Type B pancreatic cell (in vitro differentiated cells): ENCODE results near the gene ZC3H6. TPM values are rescaled to one million over a fixed set of nuclear protein-coding genes. Genes with fewer than 3 reads are reported as not detected.
"Not testable (repeated sequence)": the region's sequence is repeated elsewhere in the genome, so short reads cannot be mapped to it uniquely, and the experiment has no call there.

ENCODE experiments used
- DNase-seq: peaks from one replicate; pipeline ENCODE4 v3.0.0; 2021; ENCODE audit warnings: mixed read lengths; ENCODE audit not compliant: unreplicated experiment; ENCODE audit errors: extremely low spot score
- H3K27ac Mint-ChIP-seq: 2 replicates; pipeline ENCODE4 v1.8.0; 2021; ENCODE audit warnings: mild to moderate bottlenecking, mixed read lengths
- H3K27me3 Mint-ChIP-seq: 2 replicates; pipeline ENCODE4 v1.8.0; 2021; ENCODE audit warnings: mixed read lengths
- H3K36me3 Mint-ChIP-seq: 2 replicates; pipeline ENCODE4 v1.8.0; 2021; ENCODE audit warnings: mixed read lengths
- H3K4me1 Mint-ChIP-seq: one replicate; pipeline ENCODE4 v1.8.0; 2021; ENCODE audit warnings: mixed read lengths; ENCODE audit not compliant: unreplicated experiment
- H3K4me3 Mint-ChIP-seq: 2 replicates; pipeline ENCODE4 v1.8.0; 2021; ENCODE audit warnings: mild to moderate bottlenecking, mixed read lengths
- H3K9me3 Mint-ChIP-seq: 2 replicates; pipeline ENCODE4 v1.8.0; 2021; ENCODE audit warnings: mixed read lengths
- total RNA-seq: library from RNA; stranded (reverse); gene quantifications from 2 replicates; pipeline ENCODE4 v1.2.1, GENCODE V29; 2021; ENCODE audit warnings: low replicate concordance
- TF ChIP-seq, protein P1 (sequence below): fragments of 200-600 bp; sonication (generic); conservative IDR thresholded peaks from 2 replicates; pipeline ENCODE4 v1.5.0; 2021; ENCODE audit warnings: antibody characterized with exemption, mild to moderate bottlenecking

ZC3H6 gene
- total RNA-seq, 1 donor from 2014 or later = 10.1 TPM

DNA sequence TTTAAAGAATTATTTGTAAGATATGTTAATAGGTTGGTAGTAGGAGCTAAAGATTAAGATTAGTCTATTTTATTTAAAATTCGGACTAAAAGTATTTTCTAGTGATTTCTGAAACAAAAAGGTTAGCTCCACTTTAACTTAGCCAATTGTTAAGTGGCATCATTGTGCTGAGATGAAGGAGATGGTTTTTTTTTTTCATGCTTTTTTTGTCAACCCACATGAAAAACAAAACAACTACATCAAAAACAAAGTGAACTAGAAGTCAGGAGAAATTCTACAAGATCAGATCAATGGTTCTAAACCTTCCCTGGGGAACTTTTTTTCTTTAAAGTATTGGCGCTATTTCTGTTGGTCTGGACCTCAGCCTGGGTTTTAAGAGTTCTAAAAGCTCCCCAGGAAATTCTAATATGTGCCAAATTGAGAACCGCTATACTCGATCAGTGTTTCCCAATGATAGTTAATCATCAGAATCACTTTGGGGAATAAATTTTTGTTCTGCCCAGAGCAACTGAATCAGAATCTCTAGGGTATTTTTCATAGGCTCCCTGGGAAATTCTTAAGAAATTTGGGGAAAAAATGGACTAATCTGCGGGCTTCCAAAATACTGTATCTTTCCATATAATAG, 2.3 kb downstream of the ZC3H6 start:
- no peaks in the 10 kb centered on the region for H3K27me3 Mint-ChIP-seq
- H3K9me3 Mint-ChIP-seq = no peaks in the 10 kb centered on the region
- H3K36me3 Mint-ChIP-seq = no peaks in the 10 kb centered on the region
- TF ChIP-seq, protein P1, sequence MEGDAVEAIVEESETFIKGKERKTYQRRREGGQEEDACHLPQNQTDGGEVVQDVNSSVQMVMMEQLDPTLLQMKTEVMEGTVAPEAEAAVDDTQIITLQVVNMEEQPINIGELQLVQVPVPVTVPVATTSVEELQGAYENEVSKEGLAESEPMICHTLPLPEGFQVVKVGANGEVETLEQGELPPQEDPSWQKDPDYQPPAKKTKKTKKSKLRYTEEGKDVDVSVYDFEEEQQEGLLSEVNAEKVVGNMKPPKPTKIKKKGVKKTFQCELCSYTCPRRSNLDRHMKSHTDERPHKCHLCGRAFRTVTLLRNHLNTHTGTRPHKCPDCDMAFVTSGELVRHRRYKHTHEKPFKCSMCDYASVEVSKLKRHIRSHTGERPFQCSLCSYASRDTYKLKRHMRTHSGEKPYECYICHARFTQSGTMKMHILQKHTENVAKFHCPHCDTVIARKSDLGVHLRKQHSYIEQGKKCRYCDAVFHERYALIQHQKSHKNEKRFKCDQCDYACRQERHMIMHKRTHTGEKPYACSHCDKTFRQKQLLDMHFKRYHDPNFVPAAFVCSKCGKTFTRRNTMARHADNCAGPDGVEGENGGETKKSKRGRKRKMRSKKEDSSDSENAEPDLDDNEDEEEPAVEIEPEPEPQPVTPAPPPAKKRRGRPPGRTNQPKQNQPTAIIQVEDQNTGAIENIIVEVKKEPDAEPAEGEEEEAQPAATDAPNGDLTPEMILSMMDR = no peak
- no peak overlapping the region for H3K27ac Mint-ChIP-seq
- DNase-seq = no peak
- no peak overlapping the region for H3K4me3 Mint-ChIP-seq
- peaks cover 12% of the 10 kb centered on the region for H3K4me1 Mint-ChIP-seq

DNA sequence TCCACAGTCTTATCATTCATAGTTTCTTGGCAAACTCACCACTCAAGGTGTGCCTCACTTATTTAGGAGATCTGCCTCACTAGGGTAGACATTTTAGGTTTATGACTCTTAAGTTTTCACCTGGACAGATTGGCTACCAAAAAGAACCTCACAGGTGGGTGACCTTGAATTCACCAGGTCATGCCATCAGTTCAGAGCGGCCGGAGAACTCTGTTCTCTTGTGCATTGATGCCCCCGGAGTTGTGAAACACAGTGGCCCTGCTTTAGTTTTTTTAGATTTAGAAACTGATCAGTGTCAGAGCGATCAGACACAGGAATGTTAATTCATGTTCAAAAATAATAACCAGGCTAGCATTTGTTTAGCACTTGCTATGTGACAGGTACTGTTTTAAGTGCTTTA, 6.7 kb downstream of the ZC3H6 start:
- H3K4me1 Mint-ChIP-seq, H3K36me3 Mint-ChIP-seq, H3K27ac Mint-ChIP-seq, DNase-seq, H3K9me3 Mint-ChIP-seq, H3K27me3 Mint-ChIP-seq, H3K4me3 Mint-ChIP-seq: not testable (repeated sequence)

DNA sequence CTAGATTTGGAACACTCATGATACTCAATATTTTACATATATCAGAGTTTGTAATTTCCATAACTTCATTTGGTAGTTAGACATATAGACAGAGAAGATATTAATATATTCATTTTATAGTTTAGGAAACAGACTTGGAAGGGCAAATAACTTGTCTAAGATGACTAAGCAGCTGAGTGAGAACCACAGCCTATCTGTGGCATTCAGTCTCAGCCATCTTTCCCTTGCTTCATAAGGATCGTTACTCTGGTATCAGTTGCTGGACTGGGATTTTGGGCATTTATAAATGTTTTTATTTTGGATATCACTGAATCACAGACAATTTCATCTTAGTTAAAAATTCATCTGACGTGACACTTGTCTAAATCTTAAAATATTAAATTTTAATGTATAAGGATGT, 8.1 kb downstream of the ZC3H6 start:
- not testable (repeated sequence) for H3K9me3 Mint-ChIP-seq, H3K36me3 Mint-ChIP-seq, H3K4me3 Mint-ChIP-seq, H3K27ac Mint-ChIP-seq, H3K4me1 Mint-ChIP-seq, H3K27me3 Mint-ChIP-seq, DNase-seq

DNA sequence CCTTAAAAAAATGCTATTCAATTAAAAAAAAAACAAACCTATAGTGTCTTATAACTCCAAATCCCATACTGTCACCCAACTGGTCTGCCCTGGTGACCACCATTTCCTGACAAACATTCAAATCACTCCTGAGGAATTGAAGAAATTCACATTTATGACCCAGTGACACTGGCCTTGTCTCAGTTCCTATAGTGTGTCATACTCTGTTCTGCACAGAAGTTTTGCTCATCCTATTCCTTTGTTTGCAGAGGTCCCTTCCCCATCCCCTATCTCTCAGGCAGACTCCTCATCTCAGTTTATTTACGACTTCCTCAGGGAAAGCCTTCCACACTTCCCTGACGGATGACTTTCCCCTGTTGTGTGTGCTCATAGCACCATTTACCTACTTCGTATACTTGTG, 14.7 kb downstream of the ZC3H6 start:
- TF ChIP-seq, protein P1 = no peak
- Mint-ChIP-seq H3K36me3 (no peaks in the 10 kb centered on the region), H3K27ac (no peak overlapping the region), H3K4me1 (no peaks in the 10 kb centered on the region), H3K9me3 (no peaks in the 10 kb centered on the region), H3K27me3 (no peaks in the 10 kb centered on the region), H3K4me3 (no peak overlapping the region)
- DNase-seq = no peak

DNA sequence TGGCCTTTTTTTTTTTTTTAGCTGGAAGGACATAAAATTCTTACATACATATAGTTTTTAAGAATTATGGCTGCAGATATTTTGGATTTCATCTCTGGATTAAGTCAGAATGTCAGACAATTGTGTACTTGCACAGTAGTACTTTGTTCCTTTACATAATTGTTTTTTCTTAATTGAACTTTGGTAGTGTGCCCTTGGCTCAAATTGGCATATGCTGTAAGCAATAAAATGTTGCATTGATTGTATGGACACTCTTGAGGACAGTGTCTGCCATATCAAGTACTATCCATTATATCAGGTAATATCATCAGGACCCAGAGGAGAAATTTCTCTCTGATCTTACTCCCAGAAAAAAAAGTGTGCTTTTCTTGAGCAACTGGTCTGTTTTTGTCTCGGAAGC, 15.3 kb downstream of the ZC3H6 start:
- Mint-ChIP-seq H3K9me3 (no peaks in the 10 kb centered on the region), H3K36me3 (no peaks in the 10 kb centered on the region), H3K27ac (no peak overlapping the region), H3K4me1 (no peaks in the 10 kb centered on the region), H3K27me3 (no peaks in the 10 kb centered on the region), H3K4me3 (no peak overlapping the region)
- DNase-seq = no peak
- TF ChIP-seq, protein P1 = no peak

DNA sequence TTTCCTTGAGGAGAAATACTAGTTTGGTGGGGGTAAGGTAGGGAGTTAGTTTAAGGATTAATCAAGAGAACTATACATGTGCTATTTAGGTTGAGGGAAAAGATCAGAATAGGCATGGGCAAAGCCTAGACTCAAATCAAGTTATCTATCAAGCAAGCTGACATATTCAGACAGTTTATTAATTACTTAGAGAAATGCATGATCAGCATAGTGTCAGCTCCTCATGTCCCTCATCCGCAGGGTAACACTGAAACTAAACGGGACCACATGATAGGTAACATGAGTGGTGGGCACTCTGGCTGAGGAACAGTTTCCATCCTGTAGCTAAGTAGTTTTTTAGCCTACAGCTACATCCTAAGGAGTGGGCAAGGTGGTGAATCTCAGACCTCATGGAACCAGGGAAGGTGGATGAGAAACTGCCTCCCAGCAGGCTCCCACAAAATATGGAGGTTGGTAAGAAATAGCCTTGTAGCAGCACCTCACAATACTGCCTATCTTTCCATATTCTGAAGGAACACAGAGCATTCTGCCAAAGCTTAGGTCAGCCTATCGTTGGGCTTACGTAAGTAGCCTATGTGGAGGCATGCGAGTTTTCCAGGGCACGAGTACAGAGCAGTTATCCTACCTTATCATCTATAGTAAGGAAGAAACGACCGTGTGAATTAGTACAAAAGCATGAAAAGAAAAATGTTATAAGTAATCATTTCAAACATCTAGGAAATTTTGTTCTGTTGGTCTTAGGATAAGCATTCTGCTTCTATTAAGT, 18.4 kb downstream of the ZC3H6 start:
- no peaks in the 10 kb centered on the region for H3K9me3 Mint-ChIP-seq
- no peak overlapping the region for H3K27ac Mint-ChIP-seq
- H3K27me3 Mint-ChIP-seq = no peaks in the 10 kb centered on the region
- TF ChIP-seq, protein P1 = no peak
- no peaks in the 10 kb centered on the region for H3K4me1 Mint-ChIP-seq
- no peak overlapping the region for H3K4me3 Mint-ChIP-seq
- no peaks in the 10 kb centered on the region for H3K36me3 Mint-ChIP-seq
- no peak for DNase-seq
